K562 (cell line): ENCODE results near the gene CHTF8. TPM values are rescaled to one million over a fixed set of nuclear protein-coding genes. Genes with fewer than 3 reads are reported as not detected.

Experiments used
- ATAC-seq: fragments of 200-7000 bp; cut with Tn5 transposase; 3 replicates; pipeline ENCODE4 v1.9.1; 2020; ENCODE audit warnings: moderate library complexity
- BruUV-seq: library from RNA; stranded (reverse); fragments of 400-500 nt; replicated peaks from 2 replicates; lab custom pipeline; 2021; lab: Mats Ljungman, UMichigan
- CTCF ChIA-PET: fragments of 300-600 bp; formaldehyde crosslinking; extraction: SDS; loops from one replicate; lab custom pipeline; 2021; ENCODE audit warnings: low intra/inter-chr PET ratio; lab: Yijun Ruan, JAX
- POLR2A ChIA-PET: fragments of 300-600, 350-650 bp; sonication (Branson Sonifier 250); formaldehyde crosslinking; extraction: SDS; loops from one replicate; lab custom pipeline; 2021; ENCODE audit warnings: antibody characterized with exemption, inconsistent platforms; lab: Yijun Ruan, JAX
- DNase-seq, 4 experiments: peaks; one replicate each; pipeline versions ENCODE4 v3.0.0 to v3.0.0-alpha.2; 2011 to 2018; ENCODE audit warnings: low spot score in 3 of 4, mixed read lengths in 3 of 4; ENCODE audit errors: extremely low read depth in 1 of 4
- FAIRE-seq: peaks from 2 replicates; lab custom pipeline; 2011; peaks lifted over from hg19 to GRCh38; lab: Jason Lieb, UNC
- H2AFZ ChIP-seq: 2 replicates; pipeline ENCODE4 v1.6.0; 2011; ENCODE audit warnings: low read depth, low read length, control low read depth, inconsistent platforms
- H3K27ac ChIP-seq: fragments of 200-600 bp; 3 replicates; pipeline ENCODE4 v1.8.0; 2011; ENCODE audit warnings: low read depth, mild to moderate bottlenecking, control low read depth, inconsistent platforms, low read length, moderate library complexity, mixed read lengths; ENCODE audit errors: extremely low read depth
- H3K27me3 ChIP-seq, 2 experiments: fragments of 300-600 bp in 1 of 2; 2 replicates in 1 of 2; 3 replicates in 1 of 2; pipeline versions ENCODE4 v1.6.0 to v1.8.0; 2011; ENCODE audit warnings: inconsistent platforms in 2 of 2, low read length in 2 of 2, mild to moderate bottlenecking in 1 of 2, mixed read lengths in 1 of 2, moderate library complexity in 1 of 2; ENCODE audit not compliant: control insufficient read depth in 2 of 2, insufficient read depth in 2 of 2
- H3K36me3 ChIP-seq: fragments of 300-600 bp; 3 replicates; pipeline ENCODE4 v1.8.0; 2011; ENCODE audit warnings: mild to moderate bottlenecking, low read length, inconsistent platforms; ENCODE audit not compliant: control insufficient read depth, insufficient read depth
- H3K4me1 ChIP-seq, 2 experiments: fragments of 200-600 bp in 1 of 2; replicated peaks in 1 of 2; 2 replicates in 1 of 2; 3 replicates in 1 of 2; pipeline versions ENCODE4 v1.5.1 to v1.8.0; 2011; ENCODE audit warnings: inconsistent platforms in 2 of 2, low read length in 2 of 2, mild to moderate bottlenecking in 1 of 2, mixed read lengths in 1 of 2, moderate library complexity in 1 of 2; ENCODE audit not compliant: control insufficient read depth in 2 of 2, insufficient read depth in 2 of 2
- H3K4me2 ChIP-seq: 2 replicates; pipeline ENCODE4 v1.6.1; 2011; ENCODE audit warnings: low read length, control low read depth, inconsistent platforms, mixed read lengths; ENCODE audit not compliant: insufficient read depth
- H3K4me3 ChIP-seq: fragments of 200-600 bp; sonication (generic), shearing (Covaris generic); 2 replicates; pipeline ENCODE4 v1.5.1; 2016; ENCODE audit warnings: control low read depth, inconsistent platforms
- H3K79me2 ChIP-seq: fragments of 200-600 bp; 3 replicates; pipeline ENCODE4 v1.8.0; 2011; ENCODE audit warnings: low read length, inconsistent platforms; ENCODE audit not compliant: control insufficient read depth, insufficient read depth
- H3K9ac ChIP-seq, 2 experiments: 2 replicates each; pipeline versions ENCODE4 v1.6.0 to v1.6.1; 2011; ENCODE audit warnings: low read depth in 2 of 2, low read length in 2 of 2, control low read depth in 1 of 2, inconsistent platforms in 1 of 2, mild to moderate bottlenecking in 1 of 2, mixed read lengths in 1 of 2; ENCODE audit not compliant: insufficient read depth in 1 of 2
- H3K9me1 ChIP-seq: one replicate; pipeline ENCODE4 v1.6.0; 2011; ENCODE audit warnings: inconsistent platforms, mild to moderate bottlenecking, low read length, moderate library complexity; ENCODE audit not compliant: control insufficient read depth, insufficient read depth
- H3K9me3 ChIP-seq: replicated peaks from 2 replicates; pipeline ENCODE4 v1.5.1; 2011; ENCODE audit warnings: low read depth, low read length, inconsistent platforms; ENCODE audit not compliant: control insufficient read depth, insufficient read depth
- H4K20me1 ChIP-seq: replicated peaks from 2 replicates; pipeline ENCODE4 v1.6.1; 2011; ENCODE audit warnings: low read length, inconsistent platforms, mixed read lengths; ENCODE audit not compliant: control insufficient read depth, insufficient read depth
- CBFA2T2 ChIP-seq: fragments of 450-650 bp; conservative IDR thresholded peaks from 2 replicates; pipeline ENCODE4 v1.6.1; 2017; ENCODE audit warnings: mild to moderate bottlenecking
- CBX5 ChIP-seq: IDR thresholded peaks from 2 replicates; pipeline ENCODE4 v1.6.1; 2014; ENCODE audit warnings: low read depth, borderline replicate concordance
- CREB1 ChIP-seq, 2 experiments: sonication (generic) in 1 of 2; formaldehyde crosslinking in 1 of 2; IDR thresholded peaks; 2 replicates each; pipeline versions ENCODE4 v1.6.1 to v1.8.0; 2012 to 2022; ENCODE audit warnings: inconsistent platforms in 1 of 2, mild to moderate bottlenecking in 1 of 2, missing genetic modification reagents in 1 of 2, moderate library complexity in 1 of 2
- FOXJ2 ChIP-seq: fragments of 200-800 bp; sonication (Bioruptor generic); IDR thresholded peaks from 2 replicates; pipeline ENCODE4 v1.6.1; 2016; ENCODE audit warnings: missing genetic modification characterization, missing compliant biosample characterization
- HBP1 ChIP-seq: fragments of 450-650 bp; formaldehyde crosslinking; IDR thresholded peaks from 2 replicates; pipeline ENCODE4 v1.4.0; 2022; ENCODE audit warnings: missing genetic modification characterization
- NCOA1 ChIP-seq: fragments of 450-650 bp; IDR thresholded peaks from 2 replicates; pipeline ENCODE4 v1.6.1; 2016; ENCODE audit warnings: low read depth
- PCBP2 ChIP-seq: fragments of 200-400 bp; formaldehyde crosslinking; IDR thresholded peaks from 2 replicates; pipeline ENCODE4 v1.6.1; 2018; ENCODE audit warnings: low read length, low read depth, mild to moderate bottlenecking, moderate library complexity; ENCODE audit not compliant: poor library complexity, severe bottlenecking
- TAF1 ChIP-seq: IDR thresholded peaks from 2 replicates; pipeline ENCODE4 v1.6.1; 2011; ENCODE audit warnings: mild to moderate bottlenecking, low read length, moderate library complexity; ENCODE audit not compliant: insufficient read depth, control insufficient read depth, severe bottlenecking; ENCODE audit errors: extremely low read depth
- ZNF140 ChIP-seq: fragments of 250-450 bp; sonication (Bioruptor Pico); IDR thresholded peaks from 2 replicates; pipeline ENCODE4 v1.8.0; 2021; ENCODE audit warnings: moderate library complexity, mild to moderate bottlenecking, inconsistent platforms
- ZNF212 ChIP-seq: fragments of 450-650 bp; formaldehyde crosslinking; IDR thresholded peaks from 2 replicates; pipeline ENCODE4 v1.4.0; 2020; ENCODE audit warnings: mild to moderate bottlenecking
- WGBS: fragments of 100-300 bp; shearing (Covaris generic); methylation state at CpG from one replicate; pipeline ENCODE4 v1.1.6; 2016; ENCODE audit warnings: low coverage, mixed read lengths; ENCODE audit not compliant: insufficient coverage; ENCODE audit errors: missing lambda C conversion rate; 5-methylcytosine and 5-hydroxymethylcytosine counted together
- in situ Hi-C: fragments of 300-500 bp; cut with MboI; formaldehyde crosslinking; loops from 4 replicates; pipeline ENCODE4 v1.15.0; 2018; ENCODE audit warnings: inconsistent platforms, mixed read lengths
- intact Hi-C: fragments of 100-400 bp; cut with micrococcal nuclease; formaldehyde crosslinking; loops from 2 replicates; pipeline ENCODE4 v1.14.2; 2022
- polyA plus RNA-seq, 8 experiments: library from polyadenylated mRNA; depleted of rRNA in 4 of 8; stranded (reverse) in 5 of 8; unstranded in 3 of 8; fragments of >200 nt; fragmentation: Nextera tagmentation in 2 of 8; fragmentation: Illumina TruSeq in 1 of 8; extraction: Ambion mirVana in 2 of 8; extraction: Trizol in 1 of 8; gene quantifications; 2 replicates each; pipeline versions ENCODE4 v1.2.1 to v1.2.3, GENCODE V29; 2011 to 2014; ENCODE audit warnings: inconsistent platforms in 1 of 8, missing spikeins in 1 of 8
- total RNA-seq, 7 experiments: library from RNA; depleted of rRNA in 6 of 7; stranded (reverse); fragments of >200 nt in 6 of 7; fragmentation: Illumina TruSeq in 2 of 7; extraction: Trizol in 2 of 7; gene quantifications; 2 replicates each; pipeline versions ENCODE4 v1.2.1 to v1.2.3, GENCODE V29; 2011 to 2021; ENCODE audit warnings: low replicate concordance in 1 of 7

The CHTF8 gene
- total and polyA plus RNA-seq, 9 of the 15 experiments (the other 6 are each of a cell fraction or from before 2014, with no cell fraction given): 20.2 to 199 (median 108) TPM

GRCh38 chr16:69111216-69111875, 21.0 kb downstream of the CHTF8 start:
- FAIRE-seq: no peak
- in situ Hi-C loops: loop anchor here (10.0 kb wide), 2 partner anchors 407 to 587 kb away; no protein-coding TSS in a partner anchor
- 53% methylated on average over 6 of the region's 6 CpGs for WGBS

More at GRCh38 chr16:69111216-69111875, 21.0 kb downstream of the CHTF8 start:
- Histone ChIP-seq H3K27ac (no peak overlapping the region), H3K9me3 (no peaks in the 10 kb centered on the region), H3K4me2 (no peak overlapping the region), H3K9ac (0 out of 4 replicates have a peak overlapping the region, but pooled peaks of 1 of the 2 experiments have one; percentile 4), H3K4me1 (peaks cover 7 to 32% of the 10 kb centered on the region in 2 experiments; a peak in 4 of 5 replicates), H3K79me2 (no peaks in the 10 kb centered on the region), H3K36me3 (peaks cover 22% of the 10 kb centered on the region; the same call in 2 of the 3 replicates), H2AFZ (no peak overlapping the region), H4K20me1 (0 out of 2 replicates have a peak, but pooled peaks cover 10% of the 10 kb centered on the region), H3K27me3 (no peaks in the 10 kb centered on the region), H3K9me1 (peaks cover 10% of the 10 kb centered on the region), H3K4me3 (no peak overlapping the region)
- no TSS peak for BruUV-seq
- CTCF ChIA-PET: no interaction called here
- no peak for DNase-seq
- intact Hi-C loops: loop anchor here (10.0 kb wide), 1 partner anchor 587 kb away; no protein-coding TSS in a partner anchor
- ATAC-seq: no peak
- POLR2A ChIA-PET: interaction anchor here (0.6 to 1.0 kb wide), 5 partner anchors 9 to 264 kb away, joined by 3 to 5 read pairs (median 3); no protein-coding TSS in a partner anchor
- TF ChIP-seq TAF1 (no peak), NCOA1 (no peak), ZNF212 (no peak), CBX5 (no peak), PCBP2 (no peak), FOXJ2 (tag) (no peak), ZNF140 (CRISPR knock-in tag) (no peak), CREB1 (IDR thresholded peaks at IDR 0.05) (no peak), CREB1 (CRISPR knock-in tag; IDR thresholded peaks at IDR 0.05) (no peak), HBP1 (CRISPR knock-in tag) (no peak), CBFA2T2 (no peak)
